Upper lobe of left lung (tissue), 6 donors: ENCODE results near the gene NACA2. TPM values are rescaled to one million over a fixed set of nuclear protein-coding genes. Genes with fewer than 3 reads are reported as not detected.
"Not testable (repeated sequence)": the region's sequence is repeated elsewhere in the genome, so short reads cannot be mapped to it uniquely, and the experiment has no call there.

ENCODE experiments used
- ATAC-seq, 2 donors: fragments of 200-7000 bp; cut with Tn5 transposase; one replicate each; pipeline ENCODE4 v1.9.1; 2022; ENCODE audit warnings: mild to moderate bottlenecking in 2 of 2, moderate library complexity in 2 of 2; ENCODE audit not compliant: low FRiP score in 2 of 2
- DNase-seq, 2 donors: peaks; one replicate each; pipeline ENCODE4 v3.0.0-alpha.2; 2019 to 2020
- H3K27ac ChIP-seq, 4 donors: fragments of 200-600 bp; sonication (generic); one replicate each; pipeline ENCODE4 v1.5.1; 2016 to 2019
- H3K27me3 ChIP-seq, 4 donors: fragments of 200-600 bp; sonication (generic); one replicate each; pipeline ENCODE4 v1.5.1; 2017 to 2019
- H3K36me3 ChIP-seq, 4 donors: fragments of 200-600 bp; sonication (generic); one replicate each; pipeline ENCODE4 v1.5.1; 2016 to 2019
- H3K4me1 ChIP-seq, 4 donors: fragments of 200-600 bp; sonication (generic); one replicate each; pipeline ENCODE4 v1.5.1; 2018 to 2019
- H3K4me3 ChIP-seq, 4 donors: fragments of 200-600 bp; sonication (generic); one replicate each; pipeline ENCODE4 v1.5.1; 2017 to 2019; ENCODE audit warnings: mild to moderate bottlenecking in 2 of 4, moderate library complexity in 1 of 4
- H3K9me3 ChIP-seq, 4 donors: fragments of 200-600 bp; sonication (generic); one replicate each; pipeline ENCODE4 v1.5.1; 2018 to 2019
- EP300 ChIP-seq, 4 donors: sonication (generic); formaldehyde crosslinking; IDR thresholded peaks; one replicate each; pipeline ENCODE4 v1.5.1; 2017; ENCODE audit warnings: antibody characterized with exemption in 4 of 4, control low read depth in 2 of 4
- POLR2A ChIP-seq, 4 donors: fragments of 450-650 bp; IDR thresholded peaks; one replicate each; pipeline ENCODE4 v1.5.1; 2016 to 2017; ENCODE audit warnings: antibody characterized with exemption in 4 of 4, mild to moderate bottlenecking in 2 of 4
- POLR2AphosphoS5 ChIP-seq, 2 donors: sonication (generic); formaldehyde crosslinking; IDR thresholded peaks; one replicate each; pipeline ENCODE4 v1.5.1; 2017; ENCODE audit warnings: antibody characterized with exemption in 2 of 2
- WGBS, 2 donors: methylation state at CpG; one replicate each; pipeline ENCODE4 v1.1.5; 2017 to 2018; 5-methylcytosine and 5-hydroxymethylcytosine counted together
- total RNA-seq, 6 donors: library from RNA; depleted of rRNA in 4 of 6; stranded (reverse); fragments of >200 nt in 4 of 6; gene quantifications; one replicate each; pipeline versions ENCODE4 v1.1.0 to v1.2.1, GENCODE V29; 2016 to 2021
- TF ChIP-seq, protein P1 (sequence below), 6 experiments: fragments of 450-650 bp in 4 of 6; fragments of 200-600 bp in 2 of 6; sonication (generic) in 2 of 6; IDR thresholded peaks; one replicate each; pipeline ENCODE4 v1.5.1; 2016 to 2019; ENCODE audit warnings: antibody characterized with exemption in 6 of 6
- donor health status: DM: no; HTN: no; CAD: no; lungs with moderate emphysema.
- donor health status: DM: no; HTN: yes; CAD: no; lungs with severe emphysema.

Gene NACA2
- total RNA-seq, 6 donors from 2014 or later: not detected

DNA sequence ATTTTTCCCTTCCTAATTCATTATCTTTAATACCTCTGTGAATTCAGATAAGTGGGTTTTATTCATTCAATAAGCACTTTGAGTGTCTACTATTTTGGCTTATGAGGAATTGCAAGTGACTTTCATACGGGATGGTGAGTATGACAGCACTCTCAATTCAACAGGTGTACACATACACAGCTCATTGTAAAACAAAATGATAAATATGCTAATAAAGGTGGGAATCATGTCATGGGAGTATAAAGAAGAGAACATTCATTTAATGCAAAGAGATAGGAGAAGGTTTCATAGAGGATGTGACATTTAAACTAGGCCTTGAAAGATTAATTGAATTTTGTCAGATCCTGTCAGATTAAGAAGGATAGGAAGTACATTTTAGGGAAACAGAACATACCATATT, 19.4 kb downstream of the NACA2 start:
- TF ChIP-seq, protein P1, sequence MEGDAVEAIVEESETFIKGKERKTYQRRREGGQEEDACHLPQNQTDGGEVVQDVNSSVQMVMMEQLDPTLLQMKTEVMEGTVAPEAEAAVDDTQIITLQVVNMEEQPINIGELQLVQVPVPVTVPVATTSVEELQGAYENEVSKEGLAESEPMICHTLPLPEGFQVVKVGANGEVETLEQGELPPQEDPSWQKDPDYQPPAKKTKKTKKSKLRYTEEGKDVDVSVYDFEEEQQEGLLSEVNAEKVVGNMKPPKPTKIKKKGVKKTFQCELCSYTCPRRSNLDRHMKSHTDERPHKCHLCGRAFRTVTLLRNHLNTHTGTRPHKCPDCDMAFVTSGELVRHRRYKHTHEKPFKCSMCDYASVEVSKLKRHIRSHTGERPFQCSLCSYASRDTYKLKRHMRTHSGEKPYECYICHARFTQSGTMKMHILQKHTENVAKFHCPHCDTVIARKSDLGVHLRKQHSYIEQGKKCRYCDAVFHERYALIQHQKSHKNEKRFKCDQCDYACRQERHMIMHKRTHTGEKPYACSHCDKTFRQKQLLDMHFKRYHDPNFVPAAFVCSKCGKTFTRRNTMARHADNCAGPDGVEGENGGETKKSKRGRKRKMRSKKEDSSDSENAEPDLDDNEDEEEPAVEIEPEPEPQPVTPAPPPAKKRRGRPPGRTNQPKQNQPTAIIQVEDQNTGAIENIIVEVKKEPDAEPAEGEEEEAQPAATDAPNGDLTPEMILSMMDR (IDR thresholded peaks at IDR 0.05): no peak
- no peak for TF ChIP-seq POLR2AphosphoS5 (IDR thresholded peaks at IDR 0.05)
- no peak for TF ChIP-seq POLR2A (IDR thresholded peaks at IDR 0.05)

DNA sequence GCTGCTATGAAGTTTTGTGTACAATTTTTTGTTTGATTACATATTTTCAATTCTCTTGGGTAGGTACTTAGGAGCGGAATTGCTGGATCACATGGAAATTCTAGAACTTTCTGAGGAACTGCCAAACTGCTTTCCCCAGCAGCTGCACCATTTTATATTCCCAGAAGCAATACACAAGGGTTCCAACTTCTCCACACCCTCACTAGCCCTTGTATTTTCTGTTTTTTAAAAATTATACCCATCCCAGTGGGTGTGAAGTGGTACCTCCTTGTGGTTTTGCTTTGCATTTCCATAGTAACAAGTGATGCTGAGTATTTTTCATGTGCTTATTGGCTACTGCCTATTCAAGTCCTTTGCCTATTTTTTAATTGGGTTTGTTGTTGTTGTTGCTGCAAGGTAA, 20.9 kb downstream of the NACA2 start:
- TF ChIP-seq EP300 (IDR thresholded peaks at IDR 0.05) (no peak), POLR2AphosphoS5 (IDR thresholded peaks at IDR 0.05) (no peak), POLR2A (IDR thresholded peaks at IDR 0.05) (no peak)
- TF ChIP-seq, protein P1 (IDR thresholded peaks at IDR 0.05): no peak
- no peak overlapping the region for H3K27ac ChIP-seq
- 92 to 94% methylated on average over 1 of the region's 1 CpG for WGBS, 2 donors
- no peaks in the 10 kb centered on the region for H3K27me3 ChIP-seq
- DNase-seq (no peak), ATAC-seq (no peak)
- no peaks in the 10 kb centered on the region for H3K9me3 ChIP-seq
- H3K4me3 ChIP-seq: no peak overlapping the region
- H3K4me1 ChIP-seq: no peaks in the 10 kb centered on the region
- no peaks in the 10 kb centered on the region for H3K36me3 ChIP-seq

More for the DNA sequence above, 19.4 kb downstream of the NACA2 start:
- Histone ChIP-seq H3K27ac (no peak overlapping the region), H3K4me3 (no peak overlapping the region), H3K36me3 (no peaks in the 10 kb centered on the region), H3K27me3 (no peaks in the 10 kb centered on the region), H3K9me3 (no peaks in the 10 kb centered on the region), H3K4me1 (no peaks in the 10 kb centered on the region)
- ATAC-seq (no peak), DNase-seq (no peak)
- WGBS, 2 donors: 87 to 97% methylated on average over 1 of the region's 1 CpG

DNA sequence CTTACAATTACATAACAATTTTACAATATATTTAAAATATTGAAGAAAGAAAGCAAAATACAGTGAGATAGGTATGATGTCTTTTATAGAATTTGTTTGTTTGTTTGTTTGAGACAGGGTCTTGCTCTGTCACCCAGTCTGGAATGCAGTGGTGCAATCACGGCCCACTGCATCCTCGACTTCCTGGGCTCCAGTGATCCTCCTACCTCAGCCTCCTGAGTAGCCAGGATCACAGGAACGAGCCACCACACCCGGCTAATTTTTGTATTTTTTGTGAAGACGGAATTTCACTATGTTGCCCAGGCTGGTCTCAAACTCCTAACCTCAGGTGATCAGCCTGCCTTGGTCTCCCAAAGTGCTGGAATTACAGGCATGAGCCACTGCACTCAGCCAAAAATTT, 21.5 kb downstream of the NACA2 start:
- not testable (repeated sequence) for DNase-seq, H3K4me1 ChIP-seq, ATAC-seq, H3K9me3 ChIP-seq, H3K27ac ChIP-seq, H3K27me3 ChIP-seq, H3K4me3 ChIP-seq, H3K36me3 ChIP-seq
- 92 to 98% methylated on average over 5 of the region's 5 CpGs for WGBS, 2 donors

DNA sequence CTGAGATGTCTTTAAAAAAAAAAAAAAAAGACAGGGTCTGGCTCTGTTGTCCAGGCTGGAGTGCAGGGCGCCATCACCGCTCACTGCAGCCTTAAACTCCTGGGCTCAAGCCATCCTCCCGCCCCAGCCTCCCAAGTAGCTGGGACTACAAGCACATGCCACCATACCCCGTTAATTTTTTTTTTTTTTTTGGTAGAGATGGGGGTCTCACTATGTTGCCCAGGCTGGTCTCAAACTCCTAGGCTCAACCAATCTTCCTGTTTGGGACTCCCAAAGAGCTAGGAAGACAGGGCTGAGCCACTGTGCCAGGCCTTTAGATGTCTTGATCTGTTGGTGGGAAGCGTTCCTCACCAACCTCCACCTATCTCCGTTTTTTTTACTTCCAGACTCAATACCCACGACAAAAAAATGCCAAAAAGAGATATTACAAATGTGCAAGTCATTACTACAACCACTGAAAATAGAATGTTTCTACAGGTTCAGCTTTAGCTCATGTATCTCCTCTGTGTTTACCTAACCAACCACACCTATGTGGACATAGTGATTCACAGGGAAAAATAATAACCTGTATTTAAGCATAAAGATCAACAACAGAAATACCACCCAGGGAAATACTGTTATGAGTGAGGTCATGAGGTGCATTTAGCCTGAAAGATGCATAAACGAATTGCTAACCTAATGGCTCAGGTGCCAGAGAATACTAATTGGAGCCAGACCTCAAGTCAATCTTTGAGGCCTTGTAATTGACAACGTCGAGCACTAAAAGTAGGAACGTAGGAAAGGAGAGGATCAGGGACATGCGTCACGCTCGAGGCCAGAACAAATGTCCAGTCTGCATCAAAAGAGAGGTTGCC, 22.6 kb downstream of the NACA2 start:
- WGBS, 2 donors: 91 to 93% methylated on average over 14 of the region's 14 CpGs
- TF ChIP-seq EP300 (IDR thresholded peaks at IDR 0.05): no peak
- TF ChIP-seq, protein P1 (IDR thresholded peaks at IDR 0.05): no peak
- TF ChIP-seq POLR2A (IDR thresholded peaks at IDR 0.05): no peak
- no peak for TF ChIP-seq POLR2AphosphoS5 (IDR thresholded peaks at IDR 0.05)
- no peak for ATAC-seq
- no peak for DNase-seq
- Histone ChIP-seq H3K9me3 (no peaks in the 10 kb centered on the region), H3K27ac (no peak overlapping the region), H3K4me1 (no peaks in the 10 kb centered on the region), H3K36me3 (no peaks in the 10 kb centered on the region), H3K4me3 (no peak overlapping the region), H3K27me3 (no peaks in the 10 kb centered on the region)

GRCh38 chr17:61567045-61567802, 23.8 kb downstream of the NACA2 start:
- TF ChIP-seq EP300 (IDR thresholded peaks at IDR 0.05) (no peak), POLR2A (IDR thresholded peaks at IDR 0.05) (no peak), POLR2AphosphoS5 (IDR thresholded peaks at IDR 0.05) (no peak)
- TF ChIP-seq, protein P1 (IDR thresholded peaks at IDR 0.05): no peak
- Histone ChIP-seq H3K27ac (no peak overlapping the region), H3K9me3 (no peaks in the 10 kb centered on the region), H3K4me3 (no peak overlapping the region), H3K36me3 (no peaks in the 10 kb centered on the region), H3K27me3 (no peaks in the 10 kb centered on the region), H3K4me1 (no peaks in the 10 kb centered on the region)
- ATAC-seq (no peak), DNase-seq (no peak)
- 66 to 71% methylated on average over 4 of the region's 4 CpGs for WGBS, 2 donors

DNA sequence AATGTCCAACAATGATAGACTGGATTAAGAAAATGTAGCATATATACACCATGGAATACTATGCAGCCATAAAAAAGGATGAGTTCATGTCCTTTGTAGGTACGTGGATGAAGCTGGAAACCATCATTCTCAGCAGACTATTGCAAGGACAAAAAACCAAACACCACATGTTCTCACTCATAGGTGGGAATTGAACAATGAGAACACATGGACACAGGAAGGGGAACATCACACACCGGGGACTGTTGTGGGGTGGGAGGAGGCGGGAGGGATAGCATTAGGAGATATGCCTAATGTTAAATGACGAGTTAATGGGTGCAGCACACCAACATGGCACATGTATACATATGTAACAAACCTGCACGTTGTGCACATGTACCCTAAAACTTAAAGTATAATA, 24.6 kb downstream of the NACA2 start:
- H3K36me3 ChIP-seq, H3K27me3 ChIP-seq, ATAC-seq, H3K27ac ChIP-seq, H3K4me3 ChIP-seq, H3K4me1 ChIP-seq, H3K9me3 ChIP-seq, DNase-seq: not testable (repeated sequence)
- WGBS, 2 donors: 88 to 94% methylated on average over 5 of the region's 5 CpGs

GRCh38 chr17:61565850-61566249, 25.2 kb downstream of the NACA2 start:
- not testable (repeated sequence) for H3K27me3 ChIP-seq, H3K27ac ChIP-seq, H3K4me1 ChIP-seq, DNase-seq, H3K9me3 ChIP-seq, H3K36me3 ChIP-seq, ATAC-seq, H3K4me3 ChIP-seq
